ENCODE results near the gene SBK3.
"Not testable (repeated sequence)": the region's sequence is repeated elsewhere in the genome, so short reads cannot be mapped to it uniquely, and the experiment has no call there.

The SBK3 gene

DNA sequence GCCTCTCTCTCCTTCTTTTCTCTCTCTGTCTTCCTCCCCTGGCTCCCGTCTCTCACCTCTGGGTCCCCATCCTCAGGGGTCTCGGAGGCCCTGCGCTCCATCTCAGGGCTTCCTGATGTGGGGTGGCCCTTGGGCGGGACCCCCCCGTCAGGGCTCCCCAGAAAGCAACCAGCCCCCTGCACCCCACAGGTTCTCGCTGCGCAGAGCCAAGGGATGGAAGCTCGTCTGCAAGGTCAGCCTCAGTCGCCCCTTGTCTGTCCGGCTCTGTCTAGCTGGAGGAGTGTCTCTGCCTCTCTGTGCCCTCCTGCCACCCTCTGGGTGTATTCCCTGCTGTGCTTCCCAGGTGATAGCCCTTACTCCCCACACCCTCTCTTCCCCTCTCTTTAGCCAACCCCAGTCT is at the start of gene SBK3:
Gene SBK3 (minus strand): TSS at position 101 of the 400 bp plus-strand sequence. CDS start 0 bp downstream, at position 101.
- Mint-ChIP-seq H3K9me3 (peaks cover 6% of the 10 kb centered on the region), H3K4me3 (no peak within 1 kb of the TSS), H3K27ac (ENCODE audit: low read depth) (no peak within 1 kb of the TSS), H3K36me3 (ENCODE audit: insufficient read depth) (peaks cover 1% of the 10 kb centered on the region), H3K4me1 (no peaks in the 10 kb centered on the region), H3K27me3 (peaks cover 56% of the 10 kb centered on the region)
- no peak for ATAC-seq (replicated peaks; ENCODE audit: extremely low read depth, poor library complexity, severe bottlenecking)
- no peak for DNase-seq (ENCODE audit: low spot score in 2 of 2)

DNA sequence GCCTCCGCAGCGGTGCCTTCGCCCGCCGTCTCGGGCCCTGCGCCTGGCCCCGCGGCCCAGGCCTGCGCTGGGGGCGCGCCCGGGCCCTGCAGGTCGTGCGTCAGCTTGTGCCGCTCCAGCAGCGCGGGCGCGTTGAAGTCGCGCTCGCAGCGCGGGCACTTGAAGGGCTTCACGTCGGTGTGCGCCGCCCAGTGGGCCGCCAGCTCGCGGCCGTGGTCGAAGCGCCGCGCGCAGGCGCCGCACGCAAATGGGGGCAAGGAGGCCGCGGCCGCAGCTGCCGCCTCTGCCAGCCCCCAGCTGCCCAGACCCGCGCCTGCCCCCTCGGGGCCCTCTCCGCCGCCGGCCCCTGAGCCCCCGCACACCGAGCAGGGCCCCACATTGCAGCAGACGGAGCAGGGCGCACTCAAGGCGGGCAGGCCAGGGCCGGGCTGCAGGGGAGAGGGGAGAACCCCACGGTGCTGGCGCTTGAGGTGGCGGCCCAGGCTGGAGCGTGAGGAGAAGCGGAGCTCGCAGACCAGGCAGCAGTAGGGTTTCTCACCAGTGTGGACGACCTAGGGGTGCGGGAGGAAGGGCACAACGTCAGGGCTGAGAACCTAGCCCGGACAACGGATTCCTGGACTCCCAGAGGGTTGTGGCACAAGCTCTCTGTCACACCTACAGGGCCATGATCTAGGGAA is 47.9 kb upstream of the SBK3 start:
- ATAC-seq (replicated peaks; ENCODE audit: extremely low read depth, poor library complexity, severe bottlenecking) (no peak), DNase-seq (ENCODE audit: low spot score in 2 of 2) (no peak)
- Mint-ChIP-seq H3K9me3 (no peaks in the 10 kb centered on the region), H3K27ac (ENCODE audit: low read depth) (no peak overlapping the region), H3K4me3 (no peak overlapping the region), H3K4me1 (peaks cover 4% of the 10 kb centered on the region), H3K36me3 (ENCODE audit: insufficient read depth) (peaks cover 8% of the 10 kb centered on the region), H3K27me3 (no peaks in the 10 kb centered on the region)

GRCh38 chr19:55592391-55593090 is 47.2 kb upstream of the SBK3 start:
- Mint-ChIP-seq H3K4me3 (no peak overlapping the region), H3K9me3 (no peaks in the 10 kb centered on the region), H3K4me1 (peaks cover 4% of the 10 kb centered on the region), H3K36me3 (ENCODE audit: insufficient read depth) (peaks cover 7% of the 10 kb centered on the region), H3K27me3 (no peaks in the 10 kb centered on the region), H3K27ac (ENCODE audit: low read depth) (no peak overlapping the region)
- ATAC-seq (replicated peaks; ENCODE audit: extremely low read depth, poor library complexity, severe bottlenecking) (no peak), DNase-seq (ENCODE audit: low spot score in 2 of 2) (no peak)

DNA sequence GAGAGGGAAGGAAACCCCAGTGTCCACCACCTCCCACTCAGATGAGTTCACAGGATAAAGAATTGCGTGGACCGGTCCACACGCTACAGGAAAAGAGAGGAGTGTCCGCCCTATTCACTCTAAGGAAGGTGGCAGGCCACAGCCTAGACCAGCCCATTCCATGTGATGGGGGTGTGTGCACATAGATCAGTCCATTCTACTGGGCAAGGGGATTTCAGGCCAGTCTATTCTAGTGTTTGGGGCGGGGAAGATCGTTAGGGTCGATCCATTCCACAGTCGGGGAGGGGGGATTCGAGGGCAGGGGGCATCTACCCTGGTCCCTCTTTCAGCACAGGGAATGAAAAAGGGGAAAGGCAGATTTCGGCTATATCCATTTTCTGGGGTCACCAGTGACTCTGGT is 46.2 kb upstream of the SBK3 start:
- DNase-seq (ENCODE audit: low spot score in 2 of 2): no peak
- no peak for ATAC-seq (replicated peaks; ENCODE audit: extremely low read depth, poor library complexity, severe bottlenecking)
- no peak overlapping the region for H3K4me3 Mint-ChIP-seq
- no peak overlapping the region for H3K27ac Mint-ChIP-seq (ENCODE audit: low read depth)
- no peaks in the 10 kb centered on the region for H3K9me3 Mint-ChIP-seq
- H3K36me3 Mint-ChIP-seq (ENCODE audit: insufficient read depth): peaks cover 5% of the 10 kb centered on the region
- peaks cover 14% of the 10 kb centered on the region for H3K4me1 Mint-ChIP-seq
- H3K27me3 Mint-ChIP-seq: no peaks in the 10 kb centered on the region

GRCh38 chr19:55590617-55591016 is 45.3 kb upstream of the SBK3 start:
- DNase-seq (ENCODE audit: low spot score in 2 of 2): no peak
- no peak for ATAC-seq (replicated peaks; ENCODE audit: extremely low read depth, poor library complexity, severe bottlenecking)
- Mint-ChIP-seq H3K4me1 (peaks cover 23% of the 10 kb centered on the region), H3K27ac (ENCODE audit: low read depth) (no peak overlapping the region), H3K36me3 (ENCODE audit: insufficient read depth) (peaks cover 4% of the 10 kb centered on the region), H3K9me3 (no peaks in the 10 kb centered on the region), H3K27me3 (no peaks in the 10 kb centered on the region), H3K4me3 (no peak overlapping the region)

- no peaks in the 10 kb centered on the region for H3K9me3 Mint-ChIP-seq
- H3K36me3 Mint-ChIP-seq (ENCODE audit: insufficient read depth): peaks cover 2% of the 10 kb centered on the region
- no peaks in the 10 kb centered on the region for H3K27me3 Mint-ChIP-seq
- H3K27ac Mint-ChIP-seq (ENCODE audit: low read depth): no peak overlapping the region
- peaks cover 28% of the 10 kb centered on the region for H3K4me1 Mint-ChIP-seq
- no peak for ATAC-seq (replicated peaks; ENCODE audit: extremely low read depth, poor library complexity, severe bottlenecking)
- no peak overlapping the region for H3K4me3 Mint-ChIP-seq
- DNase-seq (ENCODE audit: low spot score in 2 of 2): no peak
Measured at GRCh38 chr19:55590109-55590508, 44.8 kb upstream of the SBK3 start.

DNA sequence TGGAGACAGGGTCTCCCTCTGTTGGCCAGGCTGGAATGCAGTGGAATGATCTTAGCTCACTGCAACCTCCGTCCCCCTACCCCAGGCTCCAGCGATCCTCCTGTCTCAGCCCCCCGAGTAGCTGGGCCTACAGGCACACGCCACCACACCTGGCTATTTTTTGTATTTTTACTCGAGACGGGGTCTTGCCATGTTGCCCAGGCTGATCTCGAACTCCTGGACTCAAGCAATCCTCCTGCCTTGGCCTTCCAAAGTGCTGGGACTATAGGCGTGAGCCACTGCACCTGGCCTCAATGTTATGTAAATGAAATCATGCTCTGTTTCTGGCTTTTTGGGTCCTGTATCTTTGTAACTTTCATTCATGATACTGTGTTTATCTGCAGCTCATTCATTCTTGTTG is 43.4 kb upstream of the SBK3 start:
- ATAC-seq (replicated peaks; ENCODE audit: extremely low read depth, poor library complexity, severe bottlenecking): no peak
- no peaks in the 10 kb centered on the region for H3K27me3 Mint-ChIP-seq
- H3K4me1 Mint-ChIP-seq: peaks cover 29% of the 10 kb centered on the region
- H3K4me3 Mint-ChIP-seq: no peak overlapping the region
- DNase-seq (ENCODE audit: low spot score in 2 of 2): no peak
- H3K9me3 Mint-ChIP-seq: no peaks in the 10 kb centered on the region
- no peak overlapping the region for H3K27ac Mint-ChIP-seq (ENCODE audit: low read depth)
- H3K36me3 Mint-ChIP-seq (ENCODE audit: insufficient read depth): peaks cover 2% of the 10 kb centered on the region

- peaks cover 2% of the 10 kb centered on the region for H3K36me3 Mint-ChIP-seq (ENCODE audit: insufficient read depth)
- H3K4me1 Mint-ChIP-seq: peaks cover 30% of the 10 kb centered on the region
- peak; percentile 99 for ATAC-seq (replicated peaks; ENCODE audit: extremely low read depth, poor library complexity, severe bottlenecking)
- no peaks in the 10 kb centered on the region for H3K9me3 Mint-ChIP-seq
- H3K27me3 Mint-ChIP-seq: no peaks in the 10 kb centered on the region
- H3K4me3 Mint-ChIP-seq: peak overlapping the region; percentile 54
- H3K27ac Mint-ChIP-seq (ENCODE audit: low read depth): no peak overlapping the region
- peak; percentile 91 to 95 for DNase-seq (ENCODE audit: low spot score in 2 of 2)
Measured at GRCh38 chr19:55586976-55587668, 41.8 kb upstream of the SBK3 start.

DNA sequence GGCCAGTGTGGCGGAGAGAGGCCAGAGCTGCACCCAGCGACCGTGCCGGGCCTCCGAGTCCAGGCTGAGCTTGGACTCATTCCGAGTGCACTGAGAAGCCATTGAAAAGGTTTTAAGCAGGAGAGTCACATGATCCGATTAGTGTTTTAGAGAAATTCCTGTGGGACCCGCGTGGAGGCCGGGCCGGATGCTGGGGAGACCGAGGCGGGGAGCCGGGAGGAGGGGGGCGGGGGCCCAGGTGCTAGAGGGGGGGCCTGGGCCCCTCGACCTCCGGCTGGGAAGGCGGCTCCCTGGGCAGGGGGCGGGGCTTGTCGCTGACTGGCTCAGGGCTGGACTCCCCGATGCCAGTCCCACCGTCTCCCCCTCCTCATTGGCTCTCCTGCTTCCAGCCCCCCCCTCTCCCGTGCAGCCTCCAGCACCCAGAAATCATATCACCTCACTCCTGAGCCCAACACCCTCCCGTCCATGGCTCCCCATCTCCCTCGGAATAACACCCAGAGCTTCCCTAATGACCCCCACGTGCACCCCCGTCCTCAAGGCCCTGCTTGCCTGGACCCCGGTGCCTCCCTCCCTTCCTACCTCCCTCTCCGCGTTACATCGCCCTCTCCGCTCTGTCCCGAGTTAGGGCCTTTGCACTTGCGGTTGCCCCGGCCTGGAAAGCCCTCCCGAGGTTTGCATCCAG is 40.5 kb upstream of the SBK3 start:
- DNase-seq (ENCODE audit: low spot score in 2 of 2) (no peak), ATAC-seq (replicated peaks; ENCODE audit: extremely low read depth, poor library complexity, severe bottlenecking) (no peak)
- Mint-ChIP-seq H3K27me3 (no peaks in the 10 kb centered on the region), H3K9me3 (no peaks in the 10 kb centered on the region), H3K4me1 (peaks cover 42% of the 10 kb centered on the region), H3K27ac (ENCODE audit: low read depth) (peak overlapping the region; percentile 25), H3K36me3 (ENCODE audit: insufficient read depth) (peaks cover 5% of the 10 kb centered on the region), H3K4me3 (peak overlapping the region; percentile 54)

DNA sequence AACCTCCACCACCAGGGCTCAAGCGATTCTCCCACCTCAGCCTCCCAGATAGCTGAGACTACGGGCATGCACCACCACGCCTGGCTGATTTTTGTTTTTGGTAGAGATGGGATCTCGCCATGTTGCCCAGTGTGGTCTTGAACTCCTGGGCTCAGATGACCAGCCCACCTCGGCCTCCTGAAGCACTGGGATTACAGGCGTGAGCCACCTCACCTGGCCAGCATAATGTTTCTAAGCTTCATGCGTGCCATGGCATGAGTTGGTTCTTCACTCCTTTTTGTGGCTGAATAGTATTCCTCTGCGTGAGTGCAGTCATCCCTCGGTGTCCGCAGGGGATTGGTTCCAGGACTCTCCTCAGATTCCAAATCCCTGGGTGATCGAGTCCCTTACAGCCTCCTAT is 39.5 kb upstream of the SBK3 start:
- no peak for DNase-seq (ENCODE audit: low spot score in 2 of 2)
- Mint-ChIP-seq H3K27me3 (no peaks in the 10 kb centered on the region), H3K9me3 (no peaks in the 10 kb centered on the region), H3K4me1 (peaks cover 44% of the 10 kb centered on the region), H3K27ac (ENCODE audit: low read depth) (peak overlapping the region; percentile 25), H3K36me3 (ENCODE audit: insufficient read depth) (peaks cover 9% of the 10 kb centered on the region), H3K4me3 (peak overlapping the region; percentile 54)
- ATAC-seq (replicated peaks; ENCODE audit: extremely low read depth, poor library complexity, severe bottlenecking): no peak

- Mint-ChIP-seq H3K4me1 (peaks cover 49% of the 10 kb centered on the region), H3K36me3 (ENCODE audit: insufficient read depth) (peaks cover 11% of the 10 kb centered on the region)
- not testable (repeated sequence) for H3K27ac Mint-ChIP-seq (ENCODE audit: low read depth); H3K27me3 Mint-ChIP-seq; DNase-seq (ENCODE audit: low spot score in 2 of 2); ATAC-seq (replicated peaks; ENCODE audit: extremely low read depth, poor library complexity, severe bottlenecking); H3K4me3 Mint-ChIP-seq; H3K9me3 Mint-ChIP-seq
Measured at GRCh38 chr19:55583897-55584296, 38.6 kb upstream of the SBK3 start.

GRCh38 chr19:55582284-55582683 is 36.9 kb upstream of the SBK3 start:
- not testable (repeated sequence) for H3K27me3 Mint-ChIP-seq; ATAC-seq (replicated peaks; ENCODE audit: extremely low read depth, poor library complexity, severe bottlenecking); H3K27ac Mint-ChIP-seq (ENCODE audit: low read depth); H3K9me3 Mint-ChIP-seq; DNase-seq (ENCODE audit: low spot score in 2 of 2); H3K4me3 Mint-ChIP-seq
- peaks cover 47% of the 10 kb centered on the region for H3K4me1 Mint-ChIP-seq
- H3K36me3 Mint-ChIP-seq (ENCODE audit: insufficient read depth): peaks cover 12% of the 10 kb centered on the region

Measured in central memory CD8-positive, alpha-beta T cell (primary cell).